CD4-positive, alpha-beta T cell treated with Interleukin-4 for 4 hours (primary cell): ENCODE measurements around the gene RNPS1.
A peak's percentile ranks its signal among the peaks of the same experiment; 100 is the strongest.
"Not testable (repeated sequence)": the region's sequence is repeated elsewhere in the genome, so short reads cannot be mapped to it uniquely, and the experiment has no call there.

Experiments used
- DNase-seq: peaks from one replicate; pipeline ENCODE4 v3.0.0-alpha.2; 2020

RNPS1 gene

DNA sequence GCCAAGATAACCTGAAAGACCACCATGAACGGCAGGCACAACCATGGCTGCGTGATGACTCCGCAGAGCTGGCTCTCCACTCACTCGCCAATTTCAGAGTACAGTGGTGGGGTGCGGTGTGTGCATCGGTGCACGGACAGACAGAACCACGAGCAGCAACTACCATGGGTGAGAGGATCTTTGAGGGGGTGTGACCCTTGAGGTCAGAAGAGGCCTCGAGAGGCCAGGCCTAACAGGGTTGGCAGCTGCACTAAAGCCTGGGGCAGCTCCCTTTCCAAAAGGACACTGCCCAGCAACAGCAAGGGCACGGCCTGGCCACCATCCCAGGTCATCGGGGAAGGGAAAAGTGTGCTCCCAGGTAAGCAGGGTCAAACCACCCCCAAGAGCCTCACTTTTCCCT lies 14.6 kb downstream of the RNPS1 start:
- no peak for DNase-seq

DNA sequence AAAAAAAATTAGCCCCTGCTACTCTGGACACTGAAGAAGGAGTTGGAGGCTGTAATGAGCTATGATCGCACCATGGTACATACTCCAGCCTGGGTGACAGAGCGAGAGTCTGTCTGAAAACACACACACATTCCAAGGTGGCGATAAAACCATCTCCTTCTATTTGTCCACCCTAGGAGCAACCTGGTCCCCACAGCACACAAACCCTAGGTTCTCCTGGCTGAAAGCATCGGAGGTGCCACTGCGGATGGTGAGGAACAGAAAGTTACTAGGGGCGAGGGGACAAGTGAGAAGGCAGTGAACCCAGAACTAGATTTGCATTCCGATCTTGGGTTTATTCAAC lies 15.1 kb downstream of the RNPS1 start:
- DNase-seq = no peak

DNA sequence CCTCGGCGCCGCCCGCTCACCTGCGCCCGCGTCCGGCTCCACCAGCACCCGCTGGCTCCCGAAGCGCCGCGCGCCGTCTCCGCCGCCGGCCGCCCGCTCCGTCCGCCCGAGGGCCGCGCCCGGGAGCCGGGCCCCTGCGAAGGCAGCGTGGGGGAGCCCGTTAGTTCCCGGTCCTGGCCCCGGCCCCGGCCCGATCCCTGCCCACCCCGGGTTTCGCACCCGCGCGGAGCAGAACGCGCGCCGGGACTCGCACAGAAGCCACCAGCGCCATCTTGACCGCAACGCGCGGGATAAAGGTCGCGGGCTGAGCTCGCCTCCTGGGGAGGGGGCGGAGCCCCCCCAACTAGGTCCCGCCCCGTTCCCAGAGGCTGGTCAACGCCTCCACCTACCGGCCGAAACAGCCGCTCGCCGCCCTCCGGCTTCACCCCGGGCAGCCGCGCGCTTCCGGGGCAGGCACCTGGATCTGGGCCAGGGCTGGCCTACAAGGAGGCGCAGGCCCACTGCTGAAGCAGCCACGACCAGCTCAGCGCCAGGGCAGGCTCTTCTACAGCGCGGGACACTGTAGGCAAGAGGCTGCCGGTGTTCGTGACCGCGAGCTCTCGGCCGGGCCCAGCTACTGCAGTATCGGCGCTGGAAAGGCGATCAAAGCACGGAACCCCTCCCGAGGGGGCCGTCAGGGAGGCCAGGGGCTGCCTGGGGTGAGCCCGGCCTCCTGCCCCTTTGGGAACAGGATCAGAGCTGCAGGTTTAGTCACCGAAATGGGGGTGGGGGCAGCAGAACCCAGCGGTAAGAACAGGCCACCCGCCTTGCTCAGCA lies 16.4 kb downstream of the RNPS1 start, which contains the start of gene ECI1:
Gene ECI1 (minus strand): TSS at position 292 of the 816 bp plus-strand sequence. CDS start 21 bp downstream, at position 271.
- DNase-seq = peak; percentile 84

DNA sequence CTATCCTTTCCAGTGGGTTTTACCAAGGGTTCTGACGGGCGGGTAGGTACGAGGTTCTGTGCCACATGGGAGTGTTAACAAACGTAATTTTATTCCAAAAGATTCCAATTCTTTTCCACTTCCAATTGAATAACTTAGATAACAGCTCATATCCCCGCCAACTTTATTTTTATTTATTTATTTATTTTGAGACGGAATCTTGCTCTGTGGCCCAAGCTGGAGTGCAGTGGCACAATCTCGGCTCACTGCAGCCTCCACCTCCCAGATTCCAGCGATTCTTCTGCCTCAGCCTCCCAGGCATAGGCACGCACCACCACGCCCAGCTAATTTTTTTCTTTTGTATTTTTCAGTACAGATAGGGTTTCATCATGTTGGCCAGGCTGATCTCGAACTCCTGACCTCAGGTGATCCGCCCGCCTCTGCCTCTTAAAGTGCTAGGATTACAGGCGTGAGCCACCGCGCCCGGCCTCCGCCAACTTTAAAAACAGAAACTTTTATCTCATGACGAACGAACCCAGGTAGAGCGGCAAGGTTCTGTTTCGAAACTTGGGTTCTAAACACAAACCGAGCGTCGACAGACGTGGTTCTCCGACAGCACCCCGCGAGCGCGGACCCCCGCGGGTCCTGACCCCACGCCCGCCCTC lies 17.2 kb downstream of the RNPS1 start:
- DNase-seq = peak; percentile 38

GRCh38 chr16:2246301-2246885 lies 21.5 kb downstream of the RNPS1 start:
- DNase-seq = no peak

DNA sequence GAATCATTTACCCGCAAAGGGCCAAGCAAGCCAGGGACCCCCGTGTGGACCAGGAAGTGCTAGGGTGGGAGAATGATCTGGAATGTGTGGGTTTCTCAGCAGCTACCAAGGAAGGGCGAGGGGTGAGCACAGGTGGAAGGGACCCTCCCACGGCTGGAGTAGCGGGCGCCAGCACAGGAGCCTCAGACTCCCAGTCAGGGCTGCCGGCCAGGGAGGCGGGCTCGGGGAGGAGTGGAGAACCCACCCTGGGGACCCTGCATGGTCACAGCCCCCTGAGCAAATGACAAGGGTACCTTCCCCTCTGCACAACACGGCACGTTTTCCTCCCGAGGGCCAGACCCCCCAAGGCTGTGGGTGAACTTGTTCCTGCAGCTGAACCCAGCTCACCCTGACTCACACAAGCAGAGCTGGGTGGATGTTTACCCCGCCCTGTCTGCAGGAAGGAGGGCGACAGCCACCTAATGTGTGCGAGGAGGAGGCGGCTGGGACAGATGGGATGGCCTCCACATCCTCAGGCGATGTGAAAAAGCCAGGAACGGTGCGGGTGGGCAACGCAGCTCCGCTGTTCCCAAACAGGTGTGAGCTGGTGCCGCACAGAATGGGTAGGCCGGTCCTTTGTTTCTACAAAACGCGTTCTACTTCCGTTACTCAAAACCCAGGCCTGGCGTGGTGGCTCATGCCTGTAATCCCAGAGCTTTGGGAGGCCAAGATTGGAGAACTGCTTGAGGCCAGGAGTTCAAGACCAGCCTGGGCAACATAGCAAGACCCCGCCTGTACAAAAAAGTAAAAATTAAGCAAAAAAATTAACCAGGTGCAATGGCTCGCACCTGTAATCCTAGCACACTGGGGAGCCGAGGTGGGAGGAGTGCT lies 22.8 kb downstream of the RNPS1 start:
- DNase-seq = no peak

- no peak for DNase-seq
These were observed 23.6 kb downstream of the RNPS1 start for GRCh38 chr16:2244301-2244700.

GRCh38 chr16:2243781-2244180 lies 24.1 kb downstream of the RNPS1 start:
- DNase-seq = no peak

GRCh38 chr16:2243031-2243528 lies 24.8 kb downstream of the RNPS1 start:
- no peak for DNase-seq

- DNase-seq = no peak
These were observed 25.3 kb downstream of the RNPS1 start for GRCh38 chr16:2242598-2242997.

DNA sequence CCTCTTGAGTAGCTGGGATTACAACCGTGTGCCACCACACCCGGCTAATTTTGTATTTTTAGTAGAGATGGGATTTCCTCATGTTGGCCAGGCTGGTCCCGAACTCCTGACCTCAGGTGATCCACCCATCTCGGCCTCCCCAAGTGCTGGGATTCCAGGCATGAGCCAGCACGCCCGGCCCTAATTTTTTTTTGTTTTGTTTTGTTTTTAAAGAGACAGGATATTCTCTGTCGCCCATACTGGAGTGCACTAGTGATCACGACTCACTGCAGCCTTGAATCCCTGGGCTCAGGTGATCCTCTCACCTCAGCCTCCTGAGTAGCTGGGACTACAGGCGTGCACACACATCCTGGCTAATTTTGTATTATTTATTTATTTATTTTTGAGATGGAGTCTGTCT lies 27.6 kb downstream of the RNPS1 start:
- DNase-seq = not testable (repeated sequence)

DNA sequence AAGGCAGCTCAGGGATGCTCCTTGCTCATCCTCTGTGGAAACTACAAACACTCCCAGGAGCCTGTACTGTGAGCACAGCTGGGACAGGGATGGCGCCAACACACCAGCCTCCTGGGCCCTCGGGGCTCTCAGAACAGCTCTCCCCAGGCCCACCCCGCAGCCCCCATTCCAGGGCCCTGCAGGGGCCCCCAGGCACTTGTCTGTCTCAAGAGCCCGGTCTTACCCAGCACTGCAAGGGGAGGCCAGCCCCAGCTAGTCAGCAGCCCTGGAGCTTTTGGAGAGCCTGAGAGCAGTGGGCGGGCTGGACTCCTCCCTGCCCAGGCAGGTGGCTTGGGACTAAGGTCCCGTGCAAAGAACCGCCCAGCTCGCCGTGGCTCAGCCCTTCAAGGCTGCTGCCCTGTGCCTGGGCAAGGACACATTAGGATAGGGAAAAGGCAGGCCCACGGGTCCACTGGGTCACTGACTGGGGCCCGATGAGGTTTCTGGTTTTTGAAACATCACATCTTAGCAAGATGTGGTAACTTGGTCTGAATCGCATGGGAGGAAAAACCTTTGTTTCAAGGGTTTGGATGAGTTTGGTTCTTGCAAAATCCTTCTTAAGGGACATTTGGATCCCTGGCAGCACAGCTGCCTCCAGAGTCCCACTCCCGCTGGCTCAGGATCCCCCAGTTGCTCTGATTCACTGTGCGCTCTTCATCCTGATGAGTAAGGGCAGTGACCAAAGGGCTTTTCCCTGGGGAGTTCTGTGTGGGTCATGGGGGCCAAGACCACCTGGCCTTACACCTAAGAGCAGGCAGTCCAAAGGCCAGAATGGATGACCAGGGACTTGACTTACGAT lies 28.9 kb downstream of the RNPS1 start:
- DNase-seq = no peak

DNA sequence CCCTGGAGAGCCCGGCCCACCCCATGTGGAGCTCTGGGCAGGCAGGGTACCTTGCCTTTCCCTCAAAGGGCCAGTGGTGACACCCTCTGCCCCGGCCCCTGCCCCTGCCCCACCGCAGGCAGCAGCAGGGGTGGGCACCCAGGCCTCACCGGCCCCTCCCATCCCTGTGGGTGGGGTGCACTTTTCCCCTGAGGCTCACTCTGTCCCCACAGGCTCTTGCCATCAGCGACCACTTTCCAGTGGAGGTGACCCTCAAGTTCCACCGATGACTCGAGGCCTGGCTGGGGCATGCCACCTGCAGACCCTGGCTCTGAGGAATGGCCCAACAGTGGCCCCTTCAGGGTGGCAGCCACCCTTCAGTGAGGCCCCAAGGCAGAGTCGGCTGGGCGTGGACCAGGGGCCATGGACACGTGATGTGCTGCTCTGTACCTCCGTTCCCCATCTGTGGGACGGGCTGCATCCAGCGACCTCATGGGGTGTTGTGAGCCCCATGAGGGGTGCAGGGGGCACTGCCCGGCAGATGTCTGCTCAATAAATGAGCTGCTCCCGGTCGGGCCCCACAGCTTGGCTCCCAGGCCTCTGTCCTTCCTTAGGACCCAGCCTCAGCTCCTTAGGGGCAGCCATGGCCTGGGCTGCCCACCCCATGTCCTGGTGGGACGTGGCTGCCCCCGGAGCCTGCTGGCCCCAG lies 29.6 kb downstream of the RNPS1 start:
- DNase-seq = no peak

GRCh38 chr16:2237493-2238149 lies 30.3 kb downstream of the RNPS1 start:
- no peak for DNase-seq

DNA sequence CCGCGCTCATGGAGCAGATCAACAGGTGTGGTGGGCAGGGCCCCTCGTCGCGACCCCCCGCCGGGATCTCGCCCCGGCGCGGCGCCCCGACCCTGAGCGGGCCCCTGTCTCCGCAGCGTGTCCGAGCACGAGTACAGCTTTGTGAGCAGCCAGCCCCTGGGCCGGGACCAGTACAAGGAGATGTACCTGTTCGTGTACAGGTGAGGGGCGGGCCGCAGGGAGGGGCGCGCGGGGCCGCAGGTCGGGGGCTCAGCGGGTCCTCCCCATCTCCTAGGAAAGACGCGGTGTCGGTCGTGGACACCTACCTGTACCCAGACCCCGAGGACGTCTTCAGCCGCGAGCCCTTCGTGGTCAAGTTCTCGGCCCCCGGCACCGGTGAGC lies 30.8 kb downstream of the RNPS1 start:
- DNase-seq = no peak

GRCh38 chr16:2236337-2237101 lies 31.4 kb downstream of the RNPS1 start, which contains the start of gene DNASE1L2:
DNASE1L2 (plus strand) TSS chr16:2236444; CDS start chr16:2236817, 373 bp downstream.
- DNase-seq = no peak

DNA sequence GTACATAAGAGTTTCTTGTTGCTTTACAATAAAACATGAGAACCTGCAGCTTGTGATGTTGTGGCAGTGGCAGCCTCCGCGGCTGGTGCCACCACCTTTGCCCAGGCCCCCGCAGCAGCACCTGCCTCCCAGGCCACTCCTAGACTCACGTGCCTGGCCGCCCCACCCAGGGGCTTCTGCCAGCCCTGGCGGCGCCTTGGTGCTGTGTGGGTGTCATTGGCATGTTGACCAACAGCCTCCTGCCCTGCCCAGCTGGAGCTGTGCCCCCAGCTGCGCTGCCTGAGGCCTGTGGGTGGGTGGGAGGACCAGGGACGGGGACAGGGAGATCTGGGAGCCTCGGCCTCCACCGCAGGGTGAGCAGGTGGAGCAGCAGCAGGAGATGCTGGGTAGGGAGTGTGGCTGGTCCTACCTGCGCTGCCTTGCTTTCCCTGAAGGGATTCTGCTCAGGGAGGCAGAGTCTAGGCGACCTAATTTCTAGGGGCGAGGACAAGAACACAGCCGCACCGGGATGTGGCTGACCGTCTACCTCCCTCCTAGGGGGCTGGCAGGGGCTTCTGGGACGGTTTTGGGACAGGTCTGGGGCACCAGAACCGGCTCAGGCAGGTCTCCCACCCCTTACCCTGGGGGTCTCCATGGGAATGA lies 32.1 kb downstream of the RNPS1 start:
- no peak for DNase-seq

- no peak for DNase-seq
These were observed 32.7 kb downstream of the RNPS1 start for GRCh38 chr16:2235234-2235651.

DNA sequence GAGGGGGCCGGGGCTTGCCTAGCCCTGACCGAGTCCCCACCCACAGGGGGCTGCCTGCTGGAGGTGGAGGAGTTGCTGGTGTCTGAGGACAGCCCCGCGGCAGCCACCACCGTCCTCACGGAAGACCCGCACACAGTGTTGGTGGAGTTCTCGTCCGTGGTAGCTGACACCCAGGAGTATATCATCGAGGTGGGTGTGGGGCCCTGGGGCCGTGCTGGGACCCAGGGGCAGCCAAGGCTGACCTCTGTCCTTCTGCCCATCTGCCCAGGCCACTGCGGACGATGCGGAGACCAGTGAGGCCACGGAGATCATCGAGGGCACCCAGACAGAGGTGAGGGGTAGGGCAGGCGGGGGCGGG lies 33.1 kb downstream of the RNPS1 start:
- no peak for DNase-seq
